COLO668 (cell line): ENCODE data around the gene TEX52.

Source experiments
- DNase-seq: peaks from one replicate; lab custom pipeline; 2025; ENCODE audit not compliant: unreplicated experiment; lab: John Stamatoyannopoulos, UW

The TEX52 gene

GRCh38 chr12:2833810-2834209 lies 23.0 kb downstream of the TEX52 start:
- DNase-seq: no peak

- DNase-seq: no peak
Observed at GRCh38 chr12:2833327-2833726, 23.5 kb downstream of the TEX52 start.

- no peak for DNase-seq
Observed at GRCh38 chr12:2832550-2833127, 24.2 kb downstream of the TEX52 start.

GRCh38 chr12:2829275-2829674 lies 27.6 kb downstream of the TEX52 start:
- no peak for DNase-seq

GRCh38 chr12:2826721-2827515 lies 29.9 kb downstream of the TEX52 start:
- DNase-seq: no peak

- DNase-seq: no peak
Observed at GRCh38 chr12:2826036-2826435, 30.8 kb downstream of the TEX52 start.

- DNase-seq: no peak
Observed at GRCh38 chr12:2825132-2825531, 31.7 kb downstream of the TEX52 start.

- no peak for DNase-seq
Observed at GRCh38 chr12:2824541-2824940, 32.3 kb downstream of the TEX52 start.

- no peak for DNase-seq
Observed at GRCh38 chr12:2823483-2823882, 33.4 kb downstream of the TEX52 start.

GRCh38 chr12:2820432-2820831 lies 36.4 kb downstream of the TEX52 start:
- DNase-seq: no peak

- no peak for DNase-seq
Observed at GRCh38 chr12:2819810-2820209, 37.0 kb downstream of the TEX52 start.

GRCh38 chr12:2813214-2814185 lies 43.3 kb downstream of the TEX52 start:
- peak; percentile 26 for DNase-seq

- DNase-seq: peak; percentile 93
Observed at GRCh38 chr12:2812290-2813213, 44.3 kb downstream of the TEX52 start, which contains the start of gene ITFG2. ITFG2 (plus strand) TSS chr12:2812668; CDS start chr12:2812761, 93 bp downstream.

GRCh38 chr12:2811801-2812200 lies 45.0 kb downstream of the TEX52 start:
- no peak for DNase-seq

- no peak for DNase-seq
Observed at GRCh38 chr12:2806700-2807099, 50.1 kb downstream of the TEX52 start.

- no peak for DNase-seq
Observed at GRCh38 chr12:2805143-2805520, 51.7 kb downstream of the TEX52 start.

GRCh38 chr12:2804393-2805142 lies 52.3 kb downstream of the TEX52 start:
- no peak for DNase-seq

- no peak for DNase-seq
Observed at GRCh38 chr12:2803635-2804392, 53.0 kb downstream of the TEX52 start.
